IPS DF 6.9 (cell line): ENCODE measurements around the gene IGFBP4.

Source experiments
- DNase-seq: peaks from one replicate; pipeline ENCODE4 v3.0.0-alpha.2; 2013; ENCODE audit warnings: low read depth, low spot score
- H3K27ac ChIP-seq: one replicate; pipeline ENCODE4 v1.5.1; 2013; ENCODE audit warnings: low read length, control low read depth
- H3K27me3 ChIP-seq: 2 replicates; pipeline ENCODE4 v1.6.1; 2013; ENCODE audit warnings: mild to moderate bottlenecking, low read length; ENCODE audit not compliant: control insufficient read depth, insufficient read depth
- H3K36me3 ChIP-seq: 2 replicates; pipeline ENCODE4 v1.6.1; 2013; ENCODE audit warnings: low read length; ENCODE audit not compliant: control insufficient read depth, insufficient read depth
- H3K4me1 ChIP-seq: 2 replicates; pipeline ENCODE4 v1.6.1; 2013; ENCODE audit warnings: low read length; ENCODE audit not compliant: control insufficient read depth, insufficient read depth
- H3K4me3 ChIP-seq: 2 replicates; pipeline ENCODE4 v1.5.1; 2013; ENCODE audit warnings: mild to moderate bottlenecking, low read length
- H3K9me3 ChIP-seq: 2 replicates; pipeline ENCODE4 v1.6.1; 2013; ENCODE audit warnings: low read length, inconsistent platforms; ENCODE audit not compliant: control insufficient read depth, insufficient read depth
- WGBS: extraction: QIAGEN DNeasy Blood & Tissue Kit; methylation state at CpG from one replicate; pipeline ENCODE4 v1.1.7; 2013; ENCODE audit warnings: mixed read lengths, missing lambda C conversion rate; ENCODE audit not compliant: insufficient read length, insufficient coverage; 5-methylcytosine and 5-hydroxymethylcytosine counted together

IGFBP4 gene

GRCh38 chr17:40431231-40431602 is 12.0 kb upstream of the IGFBP4 start:
- Histone ChIP-seq H3K27me3 (no peaks in the 10 kb centered on the region), H3K9me3 (no peaks in the 10 kb centered on the region), H3K4me3 (no peak overlapping the region), H3K27ac (no peak overlapping the region), H3K4me1 (peaks cover 1% of the 10 kb centered on the region; the same call in 1 of the 2 replicates), H3K36me3 (no peaks in the 10 kb centered on the region)
- WGBS = 100% methylated on average over 1 of the region's 3 CpGs
- no peak for DNase-seq

GRCh38 chr17:40432864-40433528 is 10.3 kb upstream of the IGFBP4 start:
- no CpG with 5 or more reads among the region's 2 CpGs for WGBS
- DNase-seq = no peak

GRCh38 chr17:40433551-40434415 is 9.5 kb upstream of the IGFBP4 start:
- Histone ChIP-seq H3K36me3 (no peaks in the 10 kb centered on the region), H3K4me3 (no peak overlapping the region), H3K27ac (no peak overlapping the region), H3K9me3 (no peaks in the 10 kb centered on the region), H3K4me1 (peaks cover 1% of the 10 kb centered on the region; the same call in 1 of the 2 replicates), H3K27me3 (no peaks in the 10 kb centered on the region)
- no CpG with 5 or more reads among the region's 6 CpGs for WGBS
- no peak for DNase-seq

More at GRCh38 chr17:40432864-40433528, 10.3 kb upstream of the IGFBP4 start:
- Histone ChIP-seq H3K36me3 (no peaks in the 10 kb centered on the region), H3K4me3 (no peak overlapping the region), H3K4me1 (peaks cover 1% of the 10 kb centered on the region; the same call in 1 of the 2 replicates), H3K27me3 (no peaks in the 10 kb centered on the region), H3K9me3 (no peaks in the 10 kb centered on the region), H3K27ac (no peak overlapping the region)

GRCh38 chr17:40436636-40437035 is 6.6 kb upstream of the IGFBP4 start:
- H3K36me3 ChIP-seq = no peaks in the 10 kb centered on the region
- H3K27ac ChIP-seq = no peak overlapping the region
- no peaks in the 10 kb centered on the region for H3K27me3 ChIP-seq
- H3K4me3 ChIP-seq = no peak overlapping the region
- no peaks in the 10 kb centered on the region for H3K9me3 ChIP-seq
- no CpG with 5 or more reads among the region's 5 CpGs for WGBS
- peaks cover 1% of the 10 kb centered on the region; the same call in 1 of the 2 replicates for H3K4me1 ChIP-seq
- DNase-seq = no peak

- no peak for DNase-seq
- no CpG with 5 or more reads among the region's 5 CpGs for WGBS
- Histone ChIP-seq H3K27ac (no peak overlapping the region), H3K9me3 (no peaks in the 10 kb centered on the region), H3K4me3 (no peak overlapping the region), H3K27me3 (no peaks in the 10 kb centered on the region), H3K4me1 (peaks cover 1% of the 10 kb centered on the region; the same call in 1 of the 2 replicates), H3K36me3 (no peaks in the 10 kb centered on the region)
Measured at GRCh38 chr17:40437095-40437732, 6.0 kb upstream of the IGFBP4 start.

- Histone ChIP-seq H3K4me3 (no peak overlapping the region), H3K36me3 (no peaks in the 10 kb centered on the region), H3K4me1 (peaks cover 6% of the 10 kb centered on the region), H3K9me3 (no peaks in the 10 kb centered on the region), H3K27ac (no peak overlapping the region), H3K27me3 (no peaks in the 10 kb centered on the region)
- no peak for DNase-seq
- WGBS = no CpG with 5 or more reads among the region's 4 CpGs
Measured at GRCh38 chr17:40440166-40440565, 3.1 kb upstream of the IGFBP4 start.

GRCh38 chr17:40442392-40443195 is 656 bp upstream of the IGFBP4 start:
- H3K27ac ChIP-seq = no peak overlapping the region
- no CpG with 5 or more reads among the region's 29 CpGs for WGBS
- H3K4me1 ChIP-seq = peaks cover 6% of the 10 kb centered on the region
- no peaks in the 10 kb centered on the region for H3K36me3 ChIP-seq
- no peaks in the 10 kb centered on the region for H3K27me3 ChIP-seq
- H3K9me3 ChIP-seq = no peaks in the 10 kb centered on the region
- H3K4me3 ChIP-seq = peak overlapping the region; percentile 38; the same call in 1 of the 2 replicates
- no peak for DNase-seq

GRCh38 chr17:40443988-40444899 is 994 bp downstream of the IGFBP4 start:
- H3K4me1 ChIP-seq = peaks cover 6% of the 10 kb centered on the region
- no peak for DNase-seq

GRCh38 chr17:40445751-40446468 is 2.7 kb downstream of the IGFBP4 start:
- H3K4me1 ChIP-seq = peaks cover 6% of the 10 kb centered on the region
- no peak overlapping the region for H3K27ac ChIP-seq
- H3K4me3 ChIP-seq = no peak overlapping the region
- H3K9me3 ChIP-seq = no peaks in the 10 kb centered on the region
- no peaks in the 10 kb centered on the region for H3K27me3 ChIP-seq
- DNase-seq = no peak
- no peaks in the 10 kb centered on the region for H3K36me3 ChIP-seq
- WGBS = no CpG with 5 or more reads among the region's 11 CpGs

More at GRCh38 chr17:40443988-40444899, 994 bp downstream of the IGFBP4 start:
- no CpG with 5 or more reads among the region's 15 CpGs for whole genome bisulfite sequencing
- Histone ChIP-seq H3K4me3 (peak overlapping the region; percentile 38; the same call in 1 of the 2 replicates), H3K9me3 (no peaks in the 10 kb centered on the region), H3K27me3 (no peaks in the 10 kb centered on the region), H3K36me3 (no peaks in the 10 kb centered on the region), H3K27ac (no peak overlapping the region)
